ENCODE results near the gene WWOX. TPM values are rescaled to one million over a fixed set of nuclear protein-coding genes. Genes with fewer than 3 reads are reported as not detected.

WWOX gene
- total and polyA plus RNA-seq, 2 of the 8 experiments (the other 6 are each of a cell fraction or from before 2014, with no cell fraction given) = 5.4 to 16.7 TPM

DNA sequence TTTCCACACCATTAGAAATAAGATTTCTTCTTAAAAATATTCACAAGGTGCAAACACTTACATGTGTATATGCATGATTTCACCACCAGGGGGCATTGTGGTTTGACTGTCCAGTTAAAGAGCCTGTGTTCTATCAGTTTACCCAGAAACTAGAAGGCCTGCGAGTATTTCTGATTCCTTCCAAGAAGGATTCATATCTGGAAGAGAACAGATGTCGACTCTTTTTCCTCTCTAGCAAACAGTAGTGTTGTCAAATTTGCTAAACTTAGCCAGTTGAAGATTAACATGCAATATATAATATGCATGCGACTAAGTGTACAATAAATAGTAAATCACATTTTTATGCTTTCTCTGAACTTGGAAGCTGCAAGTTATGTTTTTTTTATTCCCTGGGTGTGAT, 404.1 kb downstream of the WWOX start:
- no peak overlapping the region for H4K5ac ChIP-seq (ENCODE audit: insufficient read length, low read depth, low read length)
- H3K4me3 ChIP-seq (ENCODE audit: extremely low read depth in 1 of 4, insufficient read depth in 2 of 4, low read depth in 3 of 4, low read length in 4 of 4) = no peak overlapping the region
- H3K27ac ChIP-seq (ENCODE audit: low read depth, low read length) = no peak overlapping the region
- ChIA-PET POLR2A (ENCODE audit: partially characterized antibody) (no interaction called here), CTCF (ENCODE audit: partially characterized antibody) (interaction anchor here (0.6 to 1.7 kb wide), 13 partner anchors 23 to 283 kb away, joined by 3 to 5 read pairs (median 3); no protein-coding TSS in a partner anchor)
- no peaks in the 10 kb centered on the region for H3K79me2 ChIP-seq (ENCODE audit: control insufficient read depth in 1 of 2, insufficient read depth in 2 of 2, low read length in 2 of 2)
- H2AFZ ChIP-seq (ENCODE audit: low read length) = no peak overlapping the region
- H3K9me3 ChIP-seq (ENCODE audit: insufficient read depth in 2 of 2, low read depth in 1 of 2, low read length in 1 of 2) = no peaks in the 10 kb centered on the region
- no peak overlapping the region for H2BK12ac ChIP-seq (ENCODE audit: low read depth, low read length)
- H3K56ac ChIP-seq (replicated peaks; ENCODE audit: insufficient read length, low read depth, low read length) = no peak overlapping the region
- no peak overlapping the region for H3K9ac ChIP-seq (replicated peaks in 1 of 4; ENCODE audit: extremely low read depth in 1 of 4, low read depth in 3 of 4, low read length in 3 of 4)
- H3K14ac ChIP-seq (ENCODE audit: insufficient read length) = no peak overlapping the region
- DNase-seq (ENCODE audit: low read depth in 1 of 2, low spot score in 2 of 2) (no peak), FAIRE-seq (no peak)
- H2BK20ac ChIP-seq (ENCODE audit: low read length) = no peak overlapping the region
- no peaks in the 10 kb centered on the region for H3K36me3 ChIP-seq (ENCODE audit: control insufficient read depth in 2 of 4, insufficient read depth in 4 of 4, low read length in 3 of 4)
- no peak overlapping the region for H3K18ac ChIP-seq (ENCODE audit: extremely low read depth, low read length)
- H3K23ac ChIP-seq (ENCODE audit: insufficient read length) = no peak overlapping the region
- H2BK120ac ChIP-seq (replicated peaks; ENCODE audit: low read depth, low read length) = no peak overlapping the region
- H4K8ac ChIP-seq (ENCODE audit: extremely low read depth, insufficient read depth, low read length) = no peak overlapping the region
- no peak overlapping the region for H4K91ac ChIP-seq (replicated peaks; ENCODE audit: insufficient read length, low read length)
- H2BK15ac ChIP-seq (ENCODE audit: low read length) = no peak overlapping the region
- TF ChIP-seq, protein P1, sequence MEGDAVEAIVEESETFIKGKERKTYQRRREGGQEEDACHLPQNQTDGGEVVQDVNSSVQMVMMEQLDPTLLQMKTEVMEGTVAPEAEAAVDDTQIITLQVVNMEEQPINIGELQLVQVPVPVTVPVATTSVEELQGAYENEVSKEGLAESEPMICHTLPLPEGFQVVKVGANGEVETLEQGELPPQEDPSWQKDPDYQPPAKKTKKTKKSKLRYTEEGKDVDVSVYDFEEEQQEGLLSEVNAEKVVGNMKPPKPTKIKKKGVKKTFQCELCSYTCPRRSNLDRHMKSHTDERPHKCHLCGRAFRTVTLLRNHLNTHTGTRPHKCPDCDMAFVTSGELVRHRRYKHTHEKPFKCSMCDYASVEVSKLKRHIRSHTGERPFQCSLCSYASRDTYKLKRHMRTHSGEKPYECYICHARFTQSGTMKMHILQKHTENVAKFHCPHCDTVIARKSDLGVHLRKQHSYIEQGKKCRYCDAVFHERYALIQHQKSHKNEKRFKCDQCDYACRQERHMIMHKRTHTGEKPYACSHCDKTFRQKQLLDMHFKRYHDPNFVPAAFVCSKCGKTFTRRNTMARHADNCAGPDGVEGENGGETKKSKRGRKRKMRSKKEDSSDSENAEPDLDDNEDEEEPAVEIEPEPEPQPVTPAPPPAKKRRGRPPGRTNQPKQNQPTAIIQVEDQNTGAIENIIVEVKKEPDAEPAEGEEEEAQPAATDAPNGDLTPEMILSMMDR (IDR thresholded peaks at IDR 0.05; ENCODE audit: control extremely low read depth in 1 of 3, insufficient read depth in 1 of 3, low read depth in 1 of 3, low read length in 3 of 3) = peak in 2 of 3 experiments; percentile 54 to 58; a peak in 3 of 4 replicates
- TF ChIP-seq JUN (IDR thresholded peaks at IDR 0.05; ENCODE audit: low read depth, low read length) = no peak
- TF ChIP-seq PHF8 (conservative IDR thresholded peaks at IDR 0.05; ENCODE audit: low read depth, low read length) = no peak
- TF ChIP-seq RAD21 (IDR thresholded peaks at IDR 0.05 in 1 of 2, conservative IDR thresholded peaks at IDR 0.05 in 1 of 2; ENCODE audit: low read depth in 2 of 2, low read length in 2 of 2) = peak; percentile 74 to 81
- no peak for TF ChIP-seq CEBPB (IDR thresholded peaks at IDR 0.05; ENCODE audit: low read depth, low read length)
- no peaks in the 10 kb centered on the region for H3K79me1 ChIP-seq (ENCODE audit: low read depth, low read length)
- 82% methylated on average over 3 of the region's 3 CpGs; no CpG with 5 or more reads in 1 of the 2 experiments for WGBS, 2 experiments (ENCODE audit: extremely low coverage in 1 of 2, insufficient coverage in 1 of 2, insufficient read length in 1 of 2, insufficient replicate concordance in 2 of 2, low coverage in 1 of 2, low lambda C conversion rate in 2 of 2, missing lambda C conversion rate in 1 of 2)
- no peaks in the 10 kb centered on the region; a peak in 1 of 7 replicates for H3K4me1 ChIP-seq (replicated peaks in 1 of 4; ENCODE audit: control insufficient read depth in 3 of 4, insufficient read depth in 4 of 4, low read length in 3 of 4)
- no peaks in the 10 kb centered on the region for H3K27me3 ChIP-seq (replicated peaks in 1 of 4; ENCODE audit: control insufficient read depth in 3 of 4, extremely low read depth in 1 of 4, insufficient read depth in 3 of 4, low read length in 3 of 4)
- no peak overlapping the region for H3K4ac ChIP-seq (replicated peaks; ENCODE audit: insufficient read length, low read depth, low read length)
- no peaks in the 10 kb centered on the region for H3K23me2 ChIP-seq (ENCODE audit: low read depth, low read length)
- H4K20me1 ChIP-seq (replicated peaks in 1 of 2; ENCODE audit: control insufficient read depth in 1 of 2, insufficient read depth in 2 of 2, low read length in 2 of 2) = no peaks in the 10 kb centered on the region
- H3K4me2 ChIP-seq (ENCODE audit: insufficient read depth in 1 of 2, low read depth in 2 of 2, low read length in 2 of 2) = no peak overlapping the region
- H2AK5ac ChIP-seq (ENCODE audit: low read depth, low read length) = no peak overlapping the region
- no peak overlapping the region for H2BK5ac ChIP-seq (ENCODE audit: low read depth, low read length)

Measured in H1 (cell line).